ENCODE data around the gene NPHP4. TPM values are rescaled to one million over a fixed set of nuclear protein-coding genes. Genes with fewer than 3 reads are reported as not detected.

The NPHP4 gene
- total and polyA plus RNA-seq, 10 of the 15 experiments (the other 5 are each of a cell fraction or from before 2014, with no cell fraction given): 0.16 to 10.5 (median 3.1) TPM

GRCh38 chr1:5982868-5983267 is 9.4 kb downstream of the NPHP4 start (continued):
- TF ChIP-seq ZBTB40 (IDR thresholded peaks at IDR 0.05; ENCODE audit: borderline replicate concordance): no peak

- Histone ChIP-seq H3K4me1 (ENCODE audit: control insufficient read depth, insufficient read depth, low read length) (peaks cover 3% of the 10 kb centered on the region; the same call in 1 of the 2 replicates), H3K9ac (ENCODE audit: control insufficient read depth, insufficient read depth, low read length) (no peak overlapping the region), H2AFZ (ENCODE audit: control insufficient read depth, low read depth, low read length) (no peak overlapping the region), H3K9me3 (replicated peaks; ENCODE audit: control insufficient read depth, insufficient read depth, low read length) (no peaks in the 10 kb centered on the region), H3K4me2 (ENCODE audit: control insufficient read depth, insufficient read depth) (no peak overlapping the region), H3K79me2 (ENCODE audit: control insufficient read depth, insufficient read depth, low read length) (no peaks in the 10 kb centered on the region), H4K20me1 (ENCODE audit: control insufficient read depth, insufficient read depth) (no peaks in the 10 kb centered on the region), H3K36me3 (ENCODE audit: control insufficient read depth in 2 of 2, insufficient read depth in 2 of 2, low read length in 1 of 2) (no peaks in the 10 kb centered on the region; a peak in 3 of 4 replicates), H3K27me3 (replicated peaks in 1 of 2; ENCODE audit: control insufficient read depth in 2 of 2, insufficient read depth in 2 of 2, low read length in 1 of 2) (no peaks in the 10 kb centered on the region), H3K27ac (ENCODE audit: control insufficient read depth, insufficient read depth) (no peak overlapping the region), H3K4me3 (no peak overlapping the region)
- no TSS peak for BruUV-seq (replicated peaks)
- no peak for FAIRE-seq
- no peak for DNase-seq (ENCODE audit: low read depth, low spot score)
- ChIA-PET POLR2A (no interaction called here), SMC1A (ENCODE audit: uncharacterized antibody, unreplicated experiment) (no interaction called here), CTCF (no interaction called here), RAD21 (ENCODE audit: unreplicated experiment) (no interaction called here)
- intact Hi-C loops (cut with micrococcal nuclease; ENCODE audit: unreplicated experiment) (no loop called here), in situ Hi-C loops (cut with MboI) (no loop called here)
- TF ChIP-seq IKZF1 (conservative IDR thresholded peaks at IDR 0.05) (no peak), RUNX3 (IDR thresholded peaks at IDR 0.05; ENCODE audit: low read length) (no peak), NFXL1 (IDR thresholded peaks at IDR 0.05; ENCODE audit: borderline replicate concordance) (no peak), NR2F1 (conservative IDR thresholded peaks at IDR 0.05) (no peak), NFIC (IDR thresholded peaks at IDR 0.05; ENCODE audit: low read depth, low read length) (no peak), RFX5 (IDR thresholded peaks at IDR 0.05; ENCODE audit: low read depth, low read length) (no peak), PAX8 (IDR thresholded peaks at IDR 0.05) (no peak), TAF1 (IDR thresholded peaks at IDR 0.05; ENCODE audit: borderline replicate concordance, low read depth, low read length) (no peak), MEF2A (IDR thresholded peaks at IDR 0.05; ENCODE audit: insufficient read depth, low read depth, low read length) (no peak), BHLHE40 (IDR thresholded peaks at IDR 0.05; ENCODE audit: borderline replicate concordance in 1 of 2, low read depth in 2 of 2, low read length in 1 of 2) (no peak), CUX1 (IDR thresholded peaks at IDR 0.05; ENCODE audit: insufficient replicate concordance, low read depth, low read length) (no peak), IRF4 (IDR thresholded peaks at IDR 0.05; ENCODE audit: low read depth, low read length) (no peak), MXI1 (IDR thresholded peaks at IDR 0.05; ENCODE audit: low read depth, low read length) (no peak), DPF2 (IDR thresholded peaks at IDR 0.05) (no peak)
- WGBS (ENCODE audit: insufficient coverage, insufficient replicate concordance, low lambda C conversion rate, missing lambda C conversion rate): 41% methylated on average over 4 of the region's 4 CpGs
- ATAC-seq: no peak
Observed at GRCh38 chr1:5982276-5982675, 9.9 kb downstream of the NPHP4 start.

All from GM12878 (cell line).